Fibroblast of mammary gland (primary cell): ENCODE data around the gene CHN2.
A peak's percentile ranks its signal among the peaks of the same experiment; 100 is the strongest.

Source experiments
- DNase-seq: peaks from one replicate; pipeline ENCODE4 v3.0.0-alpha.2; 2010; ENCODE audit warnings: low read depth
- H3K4me3 ChIP-seq: 2 replicates; pipeline ENCODE4 v1.5.1; 2011; ENCODE audit warnings: low read depth, mild to moderate bottlenecking, low read length, moderate library complexity; ENCODE audit not compliant: control insufficient read depth
- TF ChIP-seq, protein P1 (sequence below): conservative IDR thresholded peaks from 2 replicates; pipeline ENCODE4 v1.5.1; 2011; ENCODE audit warnings: low read depth, low read length, inconsistent platforms; ENCODE audit not compliant: control insufficient read depth, insufficient read depth

CHN2 gene

DNA sequence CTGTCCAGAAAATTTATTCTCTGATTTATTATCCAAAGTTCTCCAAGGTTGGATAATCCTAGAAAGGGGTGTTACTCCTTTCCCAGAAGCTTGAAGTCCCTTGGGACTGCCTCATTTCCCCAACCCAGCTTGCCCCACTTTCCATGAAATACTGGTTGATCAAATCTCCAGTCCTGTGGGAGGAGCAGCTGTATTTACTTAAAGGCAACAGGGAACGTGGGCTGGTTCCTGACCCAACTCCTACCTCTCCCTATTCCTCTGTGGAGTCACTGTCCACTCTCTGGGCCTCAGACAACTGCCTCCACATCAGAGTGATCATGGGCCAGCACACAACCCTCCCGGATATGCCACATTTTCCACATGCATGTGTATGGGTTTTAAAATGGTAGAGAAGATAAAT is 202.8 kb downstream of the CHN2 start:
- TF ChIP-seq, protein P1, sequence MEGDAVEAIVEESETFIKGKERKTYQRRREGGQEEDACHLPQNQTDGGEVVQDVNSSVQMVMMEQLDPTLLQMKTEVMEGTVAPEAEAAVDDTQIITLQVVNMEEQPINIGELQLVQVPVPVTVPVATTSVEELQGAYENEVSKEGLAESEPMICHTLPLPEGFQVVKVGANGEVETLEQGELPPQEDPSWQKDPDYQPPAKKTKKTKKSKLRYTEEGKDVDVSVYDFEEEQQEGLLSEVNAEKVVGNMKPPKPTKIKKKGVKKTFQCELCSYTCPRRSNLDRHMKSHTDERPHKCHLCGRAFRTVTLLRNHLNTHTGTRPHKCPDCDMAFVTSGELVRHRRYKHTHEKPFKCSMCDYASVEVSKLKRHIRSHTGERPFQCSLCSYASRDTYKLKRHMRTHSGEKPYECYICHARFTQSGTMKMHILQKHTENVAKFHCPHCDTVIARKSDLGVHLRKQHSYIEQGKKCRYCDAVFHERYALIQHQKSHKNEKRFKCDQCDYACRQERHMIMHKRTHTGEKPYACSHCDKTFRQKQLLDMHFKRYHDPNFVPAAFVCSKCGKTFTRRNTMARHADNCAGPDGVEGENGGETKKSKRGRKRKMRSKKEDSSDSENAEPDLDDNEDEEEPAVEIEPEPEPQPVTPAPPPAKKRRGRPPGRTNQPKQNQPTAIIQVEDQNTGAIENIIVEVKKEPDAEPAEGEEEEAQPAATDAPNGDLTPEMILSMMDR = no peak
- no peak for DNase-seq
- H3K4me3 ChIP-seq = no peak overlapping the region

DNA sequence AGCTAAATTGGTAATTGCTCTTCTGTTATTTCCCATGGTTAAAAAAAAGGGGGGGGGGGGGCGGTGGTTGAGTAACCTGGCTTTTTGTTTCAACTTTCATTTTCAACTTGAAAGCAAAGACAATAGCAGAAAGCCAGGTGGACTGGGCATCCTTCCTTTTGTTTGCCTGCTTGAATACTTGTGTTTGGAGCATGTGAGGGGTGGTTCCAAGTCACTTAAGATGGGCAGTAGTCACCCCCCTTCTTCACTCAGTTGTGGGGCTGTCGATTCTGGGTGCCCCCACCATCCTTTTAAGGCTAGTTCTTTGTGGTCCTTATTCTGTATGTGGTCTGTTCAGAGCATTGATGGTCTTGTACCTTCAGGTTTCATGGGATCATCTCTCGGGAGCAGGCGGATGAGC is 203.4 kb downstream of the CHN2 start:
- DNase-seq = no peak
- H3K4me3 ChIP-seq = no peak overlapping the region
- TF ChIP-seq, protein P1 = no peak

DNA sequence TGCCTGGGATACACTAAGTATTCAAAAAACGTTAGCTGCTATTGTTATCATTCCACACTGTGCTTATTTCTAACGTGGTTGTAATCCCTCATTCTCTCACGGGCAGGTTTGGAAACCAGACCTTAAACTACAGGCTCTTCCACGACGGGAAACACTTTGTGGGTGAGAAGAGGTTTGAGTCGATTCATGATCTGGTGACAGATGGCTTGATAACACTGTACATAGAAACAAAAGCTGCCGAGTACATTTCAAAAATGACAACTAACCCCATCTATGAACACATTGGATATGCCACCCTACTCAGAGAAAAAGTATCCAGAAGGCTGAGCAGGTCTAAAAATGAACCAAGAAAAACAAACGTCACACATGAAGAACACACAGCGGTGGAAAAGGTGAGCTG is 205.9 kb downstream of the CHN2 start:
- TF ChIP-seq, protein P1 = no peak
- DNase-seq = no peak
- no peak overlapping the region for H3K4me3 ChIP-seq

DNA sequence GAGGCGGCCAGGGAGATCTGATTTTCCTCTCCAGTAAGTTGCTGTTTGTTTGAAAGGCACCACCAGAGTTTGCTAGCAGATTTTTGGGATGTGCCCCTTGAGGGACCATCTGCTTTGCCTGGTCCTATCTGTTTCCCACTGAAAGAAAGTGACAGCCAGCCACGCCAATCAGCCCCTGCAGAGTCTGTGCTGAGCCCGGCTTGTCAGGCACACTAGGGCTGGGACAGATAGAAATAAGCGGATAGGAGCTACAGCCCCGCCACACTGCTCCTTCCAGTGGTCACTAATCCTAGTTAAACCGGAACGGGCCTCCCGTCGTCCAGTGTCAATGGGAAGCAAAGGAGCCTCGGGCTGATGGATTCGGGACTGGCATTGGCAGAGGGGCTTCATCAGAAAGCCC is 207.2 kb downstream of the CHN2 start:
- no peak overlapping the region for H3K4me3 ChIP-seq
- TF ChIP-seq, protein P1 = no peak
- DNase-seq = no peak

DNA sequence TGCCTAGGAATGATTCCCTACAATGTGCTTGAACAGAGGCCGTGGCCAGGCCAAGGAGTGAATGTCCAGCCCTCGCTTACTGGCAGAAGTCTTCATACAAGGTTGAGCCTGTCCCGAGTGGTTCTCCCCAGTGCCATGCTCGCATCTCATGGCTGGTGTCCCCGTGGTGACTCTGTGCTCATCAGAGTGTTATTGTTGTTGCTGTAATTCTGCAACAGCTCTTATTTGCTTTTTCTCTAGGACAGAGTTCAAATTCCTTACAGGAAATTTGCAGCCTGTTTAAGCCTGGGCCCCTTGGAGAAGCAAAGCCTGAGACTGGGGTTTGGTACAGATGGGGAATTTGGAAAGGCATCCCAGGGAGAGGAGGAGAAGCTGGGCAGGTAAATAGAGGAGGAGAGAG is 211.3 kb downstream of the CHN2 start:
- DNase-seq = no peak

DNA sequence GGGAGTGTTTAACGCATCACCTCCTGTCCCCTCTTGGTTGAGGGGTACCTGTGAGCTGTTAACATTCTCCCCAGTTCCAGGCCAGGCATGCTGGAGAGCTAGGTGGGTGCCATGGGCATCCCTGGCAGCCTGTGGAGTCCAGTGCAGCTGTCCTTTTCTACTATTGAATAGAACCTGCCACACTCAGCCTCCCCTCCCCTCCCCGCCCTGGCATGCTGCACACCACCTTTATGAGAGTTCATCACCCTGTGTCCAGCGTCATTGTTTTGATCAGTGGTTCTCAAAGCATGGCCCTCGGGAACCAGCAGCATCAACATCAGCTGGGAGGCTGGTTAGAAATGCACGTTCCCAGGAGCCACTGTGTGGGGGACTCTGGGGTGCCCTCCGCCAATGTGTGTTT is 211.8 kb downstream of the CHN2 start:
- DNase-seq = no peak
- TF ChIP-seq, protein P1 = no peak
- no peak overlapping the region for H3K4me3 ChIP-seq

More for the DNA sequence above, 211.3 kb downstream of the CHN2 start:
- no peak overlapping the region for H3K4me3 ChIP-seq
- TF ChIP-seq, protein P1 = no peak

DNA sequence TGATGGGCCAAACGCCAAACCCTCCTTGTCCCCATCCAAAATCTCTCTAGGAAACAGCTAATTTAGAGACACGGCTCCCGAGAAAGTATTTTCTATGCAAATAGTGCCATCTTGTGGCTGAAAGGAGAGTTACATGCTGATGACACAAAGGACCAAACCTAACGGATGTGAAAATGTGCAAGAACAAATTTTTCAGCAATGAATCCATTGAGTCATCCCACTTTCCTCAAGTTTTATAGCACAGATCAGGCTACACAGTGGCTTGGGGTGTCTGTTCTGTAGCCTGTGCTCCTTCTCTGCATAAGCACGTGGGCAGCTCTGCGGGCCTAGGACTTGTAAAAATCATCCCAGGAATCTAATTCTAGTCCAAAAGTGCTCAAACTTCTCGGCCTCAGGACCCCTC is 214.3 kb downstream of the CHN2 start:
- TF ChIP-seq, protein P1 = peak; percentile 83
- H3K4me3 ChIP-seq = no peak overlapping the region
- peak; percentile 81 for DNase-seq
